Activated naive CD4-positive, alpha-beta T cell (primary cell): ENCODE results near the gene ADRA2C.

Experiments used
- DNase-seq, 4 experiments: peaks; one replicate each; lab custom pipeline; 2025; lab: John Stamatoyannopoulos, UW

ADRA2C gene

DNA sequence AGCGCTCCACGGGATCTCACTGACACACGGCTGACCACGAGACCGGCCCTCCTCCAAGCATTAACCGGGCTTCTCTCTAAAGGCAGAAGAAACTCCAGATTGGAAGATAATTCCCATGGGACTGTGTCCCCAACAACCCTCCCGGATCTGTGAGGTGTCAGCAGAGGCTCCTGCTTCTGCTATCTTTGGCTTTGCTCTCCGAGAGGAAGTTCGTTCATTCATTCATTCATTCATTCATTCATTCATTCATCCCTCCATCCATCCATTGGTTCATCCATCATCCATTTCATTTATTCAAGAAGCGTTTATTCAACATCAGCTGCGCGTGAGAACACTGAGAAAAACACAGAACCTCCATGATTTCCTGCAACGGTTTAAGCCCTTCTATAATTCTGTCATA is 11.5 kb downstream of the ADRA2C start:
- DNase-seq = no peak

DNA sequence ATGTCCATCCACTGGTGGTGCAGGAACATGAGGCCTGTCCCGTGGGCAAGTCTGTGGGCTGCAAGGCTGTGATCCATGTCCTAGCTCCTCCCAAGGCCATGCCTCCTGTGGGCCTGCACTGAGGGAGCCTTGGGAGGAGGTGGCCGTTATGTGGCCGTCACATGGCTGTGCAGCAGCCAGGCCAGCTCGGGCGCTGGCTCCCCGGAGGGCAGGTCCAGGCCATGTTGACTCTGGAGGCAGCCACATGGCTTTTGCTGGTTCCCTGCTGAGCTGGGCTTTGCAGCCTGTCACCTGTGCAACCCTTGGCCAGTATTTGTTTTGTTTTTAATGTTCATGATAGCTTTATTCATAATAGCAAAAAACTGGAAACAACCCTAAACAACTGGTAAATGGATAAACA is 13.3 kb downstream of the ADRA2C start:
- DNase-seq = no peak

DNA sequence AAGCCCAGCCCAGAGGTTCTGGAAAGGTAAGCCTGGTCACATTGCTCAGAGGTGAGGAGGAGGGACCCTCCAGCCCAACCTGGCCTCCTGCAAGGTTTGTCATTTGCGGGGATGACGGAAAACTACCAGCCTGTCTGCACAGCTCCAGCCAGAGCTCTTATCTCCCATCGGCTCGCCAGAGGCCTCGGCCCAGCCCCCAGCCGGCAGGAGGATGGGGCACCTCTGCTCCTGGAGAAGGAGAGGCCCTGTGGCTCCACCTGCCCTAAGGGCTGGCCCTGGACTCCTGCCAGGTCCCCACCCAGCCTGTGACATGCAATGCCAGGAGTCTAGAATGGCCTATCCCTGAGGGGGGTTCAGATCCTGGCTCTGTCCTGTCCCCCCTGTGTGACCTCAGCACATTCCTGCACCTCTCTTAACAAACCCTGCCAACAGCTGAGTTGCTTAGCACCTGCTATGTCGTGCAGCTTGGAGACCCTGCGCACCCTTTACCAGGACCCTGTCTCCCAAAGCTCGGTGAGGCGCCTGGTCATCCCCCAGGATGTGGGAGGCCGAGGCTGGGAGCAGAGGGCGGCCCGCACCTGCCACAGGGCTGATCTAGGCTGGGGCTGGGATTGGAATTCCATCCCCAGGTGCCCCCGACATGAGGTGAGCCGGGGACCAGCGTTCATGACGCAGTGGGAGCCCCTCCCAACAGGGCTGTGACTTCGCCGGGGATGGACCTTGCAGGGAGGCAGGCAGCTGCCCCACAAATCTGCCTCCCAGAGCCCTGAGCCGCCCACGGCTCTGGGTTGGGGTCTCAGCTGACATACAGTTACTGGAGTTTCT is 14.4 kb downstream of the ADRA2C start:
- no peak for DNase-seq

DNA sequence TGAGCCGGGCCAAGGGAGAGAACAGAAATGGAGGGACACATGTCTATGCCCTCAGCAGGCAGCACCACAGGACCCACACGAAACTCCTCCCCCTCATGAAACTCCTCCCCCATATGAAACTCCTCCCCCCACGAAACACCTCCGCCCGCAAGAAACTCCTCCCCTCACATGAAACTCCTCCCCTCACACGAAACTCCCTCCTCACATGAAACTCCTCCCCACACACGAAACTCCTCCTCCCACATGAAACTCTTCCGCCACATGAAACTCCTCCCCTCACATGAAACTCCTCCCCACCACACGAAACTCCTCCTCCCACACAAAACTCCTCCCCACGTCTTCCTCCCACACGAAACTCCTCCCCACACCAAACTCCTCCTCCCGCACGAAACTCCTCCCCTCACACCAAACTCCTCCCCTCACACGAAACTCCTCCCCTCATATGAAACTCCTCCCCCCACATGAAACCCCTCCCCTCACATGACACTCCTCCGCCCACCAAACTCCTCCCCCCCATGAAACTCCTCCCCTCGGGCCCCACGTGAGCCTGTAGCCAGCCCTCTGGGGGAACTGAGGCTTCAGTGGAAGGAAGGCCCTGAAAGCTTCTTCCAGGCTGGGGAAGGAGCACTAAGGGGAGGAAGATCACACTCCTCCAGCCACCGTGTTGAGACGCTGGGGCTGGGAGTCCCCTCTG is 15.2 kb downstream of the ADRA2C start:
- no peak for DNase-seq

DNA sequence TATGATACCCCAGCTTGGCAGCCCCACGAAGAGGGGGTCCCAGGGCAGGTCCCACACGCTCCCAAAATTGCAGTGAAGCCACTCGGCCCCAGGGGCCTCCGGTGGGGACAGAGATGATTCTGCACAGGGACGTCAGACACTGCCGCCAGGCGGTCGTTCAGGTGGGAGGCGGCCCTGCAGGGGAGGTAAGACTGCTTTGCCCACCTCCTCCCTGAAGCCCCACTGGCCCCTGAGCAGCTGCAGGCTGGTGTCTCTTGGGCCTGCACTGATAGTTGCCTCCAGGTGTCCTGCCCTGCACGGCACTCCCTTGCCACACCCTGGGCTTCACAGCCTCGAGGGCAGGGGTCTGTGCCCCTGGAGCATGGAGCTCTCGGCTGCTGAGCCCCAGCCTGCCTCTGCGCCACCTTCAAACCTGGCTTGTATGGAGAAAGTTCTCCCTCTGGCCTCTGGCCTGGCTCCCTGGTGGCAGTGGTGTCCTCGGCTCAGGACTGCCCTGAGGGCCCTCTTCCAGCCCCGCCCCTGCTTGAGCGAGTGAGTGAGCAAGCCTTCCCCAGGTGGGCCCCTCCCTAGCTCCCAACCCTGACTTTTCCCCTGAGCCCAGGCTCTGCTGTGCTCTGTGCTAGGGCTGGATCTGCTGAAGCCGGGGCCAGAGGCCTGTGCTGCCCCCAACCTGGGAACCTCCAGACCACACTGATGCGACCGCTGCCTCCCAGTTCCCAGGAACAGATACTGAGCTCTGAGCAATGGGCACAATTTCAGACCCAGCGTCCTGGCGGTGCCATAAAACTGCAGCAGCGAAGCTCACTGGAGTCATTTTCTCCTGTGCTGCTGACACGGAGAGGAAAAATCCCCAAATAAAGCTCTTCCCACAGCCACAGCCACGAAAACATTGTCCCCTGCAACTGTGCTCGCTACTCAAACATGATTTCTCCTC is 16.1 kb downstream of the ADRA2C start:
- DNase-seq = no peak

DNA sequence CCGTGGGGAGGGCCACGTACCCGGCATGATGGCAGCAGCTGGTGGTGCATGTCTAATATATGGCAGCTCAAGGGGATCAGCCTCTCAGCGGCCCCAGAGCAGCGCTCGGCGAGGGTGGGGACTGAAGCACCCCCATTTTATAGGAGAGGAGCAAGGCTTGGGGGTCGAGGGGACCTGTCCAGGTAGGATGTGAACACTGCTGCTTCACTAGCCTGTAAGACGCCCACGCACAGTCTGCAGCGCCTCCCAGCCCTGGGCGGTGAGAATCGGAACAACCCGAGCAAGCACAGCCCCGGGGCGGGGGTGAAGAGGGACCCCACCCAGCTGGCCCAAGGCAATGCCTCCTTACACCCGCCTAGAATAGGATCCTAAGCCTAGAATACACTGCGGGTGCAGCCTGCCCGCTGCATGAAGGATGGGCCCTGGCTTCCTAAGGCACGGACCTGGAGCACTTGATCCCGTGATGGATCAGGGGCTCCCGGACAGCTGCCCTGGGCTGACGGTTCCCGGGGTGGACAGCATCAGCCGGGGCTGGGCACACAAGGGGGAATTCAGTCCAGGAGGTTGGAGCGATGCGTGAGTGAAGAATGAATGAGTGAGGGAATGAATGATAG is 17.6 kb downstream of the ADRA2C start:
- no peak for DNase-seq

DNA sequence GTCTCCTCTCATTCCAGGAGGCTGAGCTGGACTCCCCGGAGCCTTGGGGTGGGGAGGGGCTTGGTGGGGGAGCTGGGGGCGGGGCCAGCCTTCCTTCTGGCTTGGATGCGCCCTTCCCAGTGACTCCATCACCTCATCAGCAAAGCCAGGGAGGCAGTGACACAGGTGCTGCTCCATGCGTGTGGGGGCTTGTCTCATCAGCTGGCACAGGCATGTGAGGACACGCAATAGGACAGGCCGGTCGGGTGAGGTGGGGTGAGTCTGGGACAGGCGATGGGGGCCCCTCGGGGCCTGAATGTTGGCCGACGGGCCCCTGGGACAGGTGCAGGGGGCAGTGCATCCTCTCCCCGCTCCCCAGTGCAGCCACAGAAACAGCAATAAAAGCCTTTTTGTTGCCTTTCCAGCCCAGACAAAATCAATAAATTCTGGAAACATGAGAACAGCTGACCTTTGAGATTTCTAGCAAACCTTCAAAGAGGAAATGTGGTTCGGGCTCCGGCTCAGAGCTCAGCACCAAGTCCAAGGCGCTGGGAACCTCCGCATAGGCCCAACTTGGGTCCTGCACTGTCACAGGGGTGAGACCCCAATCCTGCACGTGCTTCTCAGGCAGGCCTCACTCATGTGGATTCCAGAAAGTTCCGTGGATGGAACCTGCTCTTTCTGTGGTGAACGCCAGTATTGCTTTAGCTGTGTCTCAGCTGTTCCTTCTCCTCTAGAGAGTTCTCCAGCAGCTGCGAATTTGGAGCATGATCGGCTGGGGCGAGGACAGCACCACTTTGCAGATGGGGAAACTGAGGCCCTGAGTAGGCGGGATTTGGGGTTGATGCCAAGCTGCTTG is 18.5 kb downstream of the ADRA2C start:
- DNase-seq = no peak

DNA sequence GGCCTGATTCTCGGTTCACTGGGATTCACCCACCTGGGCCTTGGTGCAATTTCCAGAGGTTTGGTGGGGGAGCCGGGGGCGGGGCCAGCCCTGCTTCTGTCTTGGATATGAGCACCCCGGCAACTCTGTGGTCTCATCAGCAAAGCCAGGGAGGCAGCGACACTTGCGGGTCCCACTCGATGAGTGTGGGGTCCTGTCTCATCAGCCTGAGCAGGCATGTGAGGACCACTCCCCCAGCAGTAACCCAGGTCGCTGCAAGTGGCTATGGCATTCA is 19.0 kb downstream of the ADRA2C start:
- DNase-seq = no peak

DNA sequence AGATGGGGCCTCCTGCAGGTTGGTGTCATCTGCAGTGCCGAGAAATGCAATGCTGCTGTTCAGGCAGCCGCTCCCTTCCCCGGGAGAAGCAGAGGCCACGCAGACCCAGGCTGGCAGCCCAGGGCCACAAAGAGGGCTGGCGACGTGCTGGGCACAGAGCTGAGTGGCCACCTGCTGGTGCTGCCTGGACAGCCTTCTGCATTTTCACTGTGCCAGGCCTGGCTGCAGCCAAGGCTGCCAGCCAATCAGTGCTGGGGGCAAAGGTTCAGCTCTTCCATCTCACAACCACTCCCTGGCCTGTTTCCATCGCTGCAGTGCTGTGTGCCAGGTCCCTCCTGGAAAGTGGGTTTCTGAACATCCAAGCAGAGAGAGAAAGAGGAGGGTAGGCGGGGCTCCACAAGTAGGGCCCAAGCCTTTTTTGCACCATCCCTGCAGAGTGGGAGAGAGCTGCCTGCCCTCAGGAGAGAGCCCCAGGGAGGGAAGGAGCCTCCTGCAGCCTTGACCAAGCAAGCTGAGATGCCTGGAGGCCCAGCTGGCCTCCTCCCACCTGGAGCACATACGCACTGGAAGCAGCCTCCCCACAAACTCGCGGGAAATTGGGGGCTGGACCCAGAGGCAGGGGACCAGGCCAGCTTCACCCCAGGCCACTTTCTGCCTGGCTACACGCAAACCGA is 20.1 kb downstream of the ADRA2C start:
- no peak for DNase-seq

DNA sequence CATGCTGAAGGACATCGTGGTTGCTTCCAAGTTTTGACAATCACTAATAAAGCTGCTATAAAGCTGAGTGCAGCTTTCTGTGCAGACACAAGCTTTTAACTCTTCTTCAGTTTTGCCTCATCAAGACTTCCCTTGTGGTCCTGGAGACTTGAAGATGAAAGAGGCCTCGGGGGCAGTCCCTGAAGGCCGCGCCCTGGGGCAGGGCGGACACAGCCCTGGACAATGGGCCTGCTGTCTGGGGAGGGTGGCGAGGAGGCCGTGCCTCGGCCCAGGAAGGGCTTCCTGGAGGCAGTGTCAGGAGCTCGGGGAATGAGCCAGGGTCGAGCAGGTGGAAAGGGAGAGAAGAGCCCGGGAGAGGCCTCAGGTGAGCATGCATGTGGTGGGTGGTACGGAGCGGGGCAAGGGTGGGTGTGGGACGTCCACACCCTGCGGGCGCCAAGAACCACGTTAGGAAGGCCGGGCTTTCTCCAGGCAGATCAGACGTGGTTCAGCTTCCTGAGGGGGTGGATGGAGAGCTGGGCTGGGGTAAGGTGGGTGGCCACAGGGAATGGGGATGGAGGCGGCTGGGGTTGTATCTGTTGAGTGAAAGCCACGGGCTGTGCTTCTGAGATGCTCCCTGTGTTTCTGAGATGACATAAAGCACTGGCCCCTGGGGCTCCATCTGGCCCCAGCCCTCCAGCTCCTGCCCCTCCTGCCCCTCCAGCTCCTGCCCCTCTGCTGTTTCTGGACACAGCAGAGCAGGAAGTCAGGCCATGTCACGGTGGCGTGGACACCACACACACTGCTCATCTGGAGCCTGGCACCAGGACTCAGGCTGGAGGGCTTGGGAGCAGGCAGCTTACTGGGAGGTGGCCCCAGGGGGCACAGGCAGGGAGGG is 21.5 kb downstream of the ADRA2C start:
- DNase-seq = no peak

DNA sequence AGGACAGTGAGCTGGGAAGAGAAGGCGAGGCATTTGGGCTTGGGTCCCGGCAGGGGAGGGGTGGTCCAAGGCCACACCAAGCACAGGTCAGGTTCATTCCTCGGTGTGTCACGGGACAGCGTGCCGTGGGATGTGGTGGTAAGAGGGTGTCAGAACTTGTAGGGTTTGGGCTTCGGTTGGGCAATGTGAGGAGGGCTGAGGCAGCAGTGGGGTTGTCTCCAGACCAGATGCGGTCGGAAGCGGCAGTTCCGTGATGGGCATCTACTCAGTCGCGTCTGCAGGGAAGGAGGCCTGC is 22.1 kb downstream of the ADRA2C start:
- DNase-seq = no peak

DNA sequence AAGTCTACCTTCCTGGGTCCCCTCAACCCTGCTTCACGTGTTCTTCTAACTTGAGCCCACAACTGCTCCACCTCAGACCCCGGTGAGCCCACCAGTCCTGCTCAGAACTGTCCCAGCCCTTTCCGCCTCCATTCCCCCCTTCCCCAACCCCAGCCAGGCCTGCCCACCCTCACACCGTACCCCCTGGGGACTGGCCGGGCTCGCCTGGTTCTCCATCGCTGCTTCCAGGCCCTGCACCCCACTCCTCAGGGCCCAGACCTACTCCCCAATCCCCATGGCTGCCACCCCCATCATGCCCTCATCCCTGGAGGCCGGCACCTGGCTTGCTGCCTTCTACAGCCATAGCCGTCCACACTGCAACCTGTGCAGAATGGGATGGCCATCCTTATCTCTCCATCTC is 23.4 kb downstream of the ADRA2C start:
- no peak for DNase-seq

DNA sequence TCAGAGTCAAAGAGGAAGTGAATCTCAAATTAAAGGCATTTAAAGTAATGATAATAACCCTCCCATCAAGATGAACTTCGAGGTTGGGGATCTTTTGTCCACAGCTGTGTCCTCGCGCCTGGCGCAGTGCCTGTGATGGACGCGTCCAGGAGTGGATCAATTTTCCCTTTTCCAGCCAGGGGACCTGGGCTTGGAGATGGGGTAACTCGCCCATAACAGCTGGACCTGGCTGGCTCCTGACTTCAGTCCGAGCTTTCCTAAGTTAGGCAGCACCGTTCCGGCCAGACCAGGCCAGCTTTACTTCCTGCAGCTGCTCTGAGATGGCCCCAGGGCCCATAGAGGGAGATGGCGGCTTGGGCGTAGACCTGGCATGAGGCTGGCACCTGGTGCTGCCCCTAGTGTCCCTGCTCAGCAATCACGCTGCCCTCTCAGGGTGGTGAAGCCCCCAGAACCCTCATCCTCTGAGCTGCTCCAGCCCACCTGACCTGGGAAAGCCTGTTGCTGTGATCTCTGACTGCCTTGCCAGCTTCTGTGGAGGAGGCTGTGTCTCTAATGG is 23.9 kb downstream of the ADRA2C start:
- no peak for DNase-seq

DNA sequence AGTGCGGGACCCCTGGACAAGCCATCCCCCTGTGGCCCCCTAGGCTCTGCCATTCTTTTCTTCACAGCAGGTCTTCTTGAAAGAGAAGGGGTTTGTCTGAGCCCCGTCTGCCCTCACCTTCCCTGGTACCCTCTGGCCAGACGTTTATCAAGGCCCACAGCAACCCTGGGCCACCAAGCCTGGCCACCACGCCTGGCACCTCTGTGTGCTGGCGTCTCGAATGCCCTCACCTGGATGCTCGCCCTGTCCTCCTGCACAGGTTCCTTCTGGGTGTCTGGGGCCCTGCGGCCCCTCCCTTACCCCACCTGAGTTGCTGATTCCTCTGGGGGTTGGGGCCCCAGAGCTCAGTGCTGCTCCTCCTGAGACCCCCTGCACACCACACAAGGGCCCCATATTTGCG is 25.1 kb downstream of the ADRA2C start:
- DNase-seq = no peak

DNA sequence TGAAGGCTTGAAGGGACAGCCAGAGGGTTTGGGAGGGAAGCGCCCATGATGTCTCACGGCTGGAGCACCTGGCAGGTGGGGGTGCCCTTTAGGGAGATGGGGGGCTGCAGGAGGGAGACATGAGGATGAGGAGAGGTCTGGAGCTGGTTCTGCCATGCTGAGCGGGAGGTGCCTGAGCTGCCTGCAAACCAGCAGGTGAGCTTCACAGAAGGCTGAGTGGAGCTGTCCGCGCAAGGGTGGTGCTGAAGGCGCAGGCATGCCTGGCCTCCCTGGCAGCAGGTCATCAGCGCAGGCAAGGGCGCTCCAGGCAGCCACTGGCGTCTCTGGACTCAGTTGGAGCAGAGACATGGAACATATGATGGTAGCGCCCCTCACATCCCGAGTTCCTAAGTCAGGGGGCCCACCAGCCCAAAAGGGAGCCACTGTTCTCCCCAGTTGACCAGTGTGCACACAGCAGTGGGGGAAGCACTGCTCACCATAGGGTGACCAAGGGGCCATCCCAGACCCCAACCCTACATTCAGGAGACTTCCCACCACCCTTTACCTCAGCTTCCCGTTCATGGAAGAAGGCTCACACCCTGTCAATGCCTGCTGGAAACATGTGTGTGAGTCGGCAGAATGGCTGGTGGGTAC is 25.8 kb downstream of the ADRA2C start:
- DNase-seq = no peak

DNA sequence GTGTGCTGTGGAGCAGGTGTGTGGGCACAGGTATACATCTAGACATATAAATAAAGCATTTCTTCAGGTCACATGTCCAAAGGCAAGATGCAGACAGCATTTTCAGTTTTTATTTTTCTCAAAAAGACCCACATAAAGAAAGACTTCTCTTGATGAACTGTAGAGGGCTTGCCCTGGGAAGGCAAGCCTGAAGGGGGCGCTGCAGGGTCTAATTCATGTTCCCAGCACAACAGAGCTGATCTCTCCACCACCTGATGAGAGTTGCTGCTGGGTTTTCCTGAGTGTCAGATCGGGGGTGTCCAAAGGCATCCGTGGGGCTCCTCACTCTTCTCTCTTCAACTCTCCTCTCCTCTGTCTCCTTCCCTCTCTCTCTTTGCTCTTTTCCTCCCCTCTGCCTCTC is 26.6 kb downstream of the ADRA2C start:
- no peak for DNase-seq

DNA sequence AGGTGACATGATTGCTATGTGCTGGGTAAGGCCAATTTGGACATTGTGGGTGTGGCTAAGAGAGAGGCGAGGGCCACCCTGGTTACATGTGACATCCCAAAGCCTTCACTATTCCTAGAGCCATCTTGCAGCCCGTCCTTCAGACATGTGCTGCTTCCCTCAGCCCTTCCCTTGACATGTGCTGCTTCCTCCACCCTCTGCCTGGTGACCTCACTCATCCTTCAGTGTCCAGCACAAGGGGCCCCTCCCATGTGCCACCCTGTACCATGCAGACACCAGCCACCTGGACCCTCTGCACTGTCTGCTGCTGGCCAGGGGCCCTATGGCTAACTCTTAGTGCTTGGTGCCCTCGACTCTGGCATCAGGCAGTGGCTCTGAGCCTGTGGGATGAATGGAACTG is 27.4 kb downstream of the ADRA2C start:
- DNase-seq = no peak

DNA sequence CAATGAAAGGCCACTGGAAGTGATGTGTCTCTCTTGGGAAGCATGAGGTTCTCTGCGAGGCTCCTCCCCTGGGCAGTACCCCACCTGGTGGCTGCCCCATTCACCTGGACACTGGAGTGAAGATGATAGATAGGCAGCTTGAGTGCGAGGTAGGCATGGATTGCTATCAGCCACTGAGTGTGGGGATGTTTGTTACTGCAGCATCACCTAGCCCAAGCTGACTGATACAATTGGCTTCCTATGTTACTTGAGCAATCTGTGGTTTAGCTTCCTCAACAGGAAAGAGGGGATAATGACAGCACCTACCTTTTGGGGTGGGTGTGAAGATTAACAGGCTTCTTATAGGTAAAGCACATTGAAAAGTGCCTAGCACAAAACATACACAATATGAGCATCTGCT is 30.8 kb downstream of the ADRA2C start:
- DNase-seq = no peak
